VCaP (cell line): Measurements from ENCODE around the gene SASH3.

Experiments used
- H3K27ac ChIP-seq: fragments of 450-650 bp; 2 replicates; pipeline ENCODE4 v1.5.1; 2017
- TF ChIP-seq, protein P1 (sequence below): fragments of 450-650 bp; conservative IDR thresholded peaks from 2 replicates; pipeline ENCODE4 v1.5.1; 2017; ENCODE audit warnings: mild to moderate bottlenecking, moderate library complexity

Gene SASH3

DNA sequence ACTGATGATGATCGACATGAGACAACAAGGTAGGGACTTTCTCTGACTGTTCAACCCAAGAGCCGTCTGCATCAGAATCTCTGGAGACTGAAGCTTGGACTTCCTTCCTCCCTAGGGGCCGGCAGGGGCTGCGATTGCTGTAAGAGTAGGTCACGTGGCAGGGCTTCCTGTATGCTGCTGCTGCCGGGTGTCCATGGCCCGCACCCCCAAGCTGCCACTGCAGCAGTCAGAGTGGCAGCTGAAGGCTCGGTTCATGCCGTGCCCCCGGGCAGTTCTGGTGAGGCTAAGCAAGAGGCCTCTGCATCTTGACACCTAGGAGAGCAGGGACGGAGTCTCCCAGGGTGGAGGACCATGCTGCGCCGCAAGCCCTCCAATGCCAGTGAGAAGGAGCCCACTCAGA, at the start of gene SASH3:
TSS of gene SASH3 (plus strand) at position 203 of the 400 bp plus-strand sequence. CDS start at position 352, 149 bp downstream.
- TF ChIP-seq, protein P1, sequence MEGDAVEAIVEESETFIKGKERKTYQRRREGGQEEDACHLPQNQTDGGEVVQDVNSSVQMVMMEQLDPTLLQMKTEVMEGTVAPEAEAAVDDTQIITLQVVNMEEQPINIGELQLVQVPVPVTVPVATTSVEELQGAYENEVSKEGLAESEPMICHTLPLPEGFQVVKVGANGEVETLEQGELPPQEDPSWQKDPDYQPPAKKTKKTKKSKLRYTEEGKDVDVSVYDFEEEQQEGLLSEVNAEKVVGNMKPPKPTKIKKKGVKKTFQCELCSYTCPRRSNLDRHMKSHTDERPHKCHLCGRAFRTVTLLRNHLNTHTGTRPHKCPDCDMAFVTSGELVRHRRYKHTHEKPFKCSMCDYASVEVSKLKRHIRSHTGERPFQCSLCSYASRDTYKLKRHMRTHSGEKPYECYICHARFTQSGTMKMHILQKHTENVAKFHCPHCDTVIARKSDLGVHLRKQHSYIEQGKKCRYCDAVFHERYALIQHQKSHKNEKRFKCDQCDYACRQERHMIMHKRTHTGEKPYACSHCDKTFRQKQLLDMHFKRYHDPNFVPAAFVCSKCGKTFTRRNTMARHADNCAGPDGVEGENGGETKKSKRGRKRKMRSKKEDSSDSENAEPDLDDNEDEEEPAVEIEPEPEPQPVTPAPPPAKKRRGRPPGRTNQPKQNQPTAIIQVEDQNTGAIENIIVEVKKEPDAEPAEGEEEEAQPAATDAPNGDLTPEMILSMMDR: no peak
- no peak within 1 kb of the TSS for H3K27ac ChIP-seq

GRCh38 chrX:129731228-129731627, 48.5 kb upstream of the SASH3 start:
- TF ChIP-seq, protein P1: no peak
- no peak overlapping the region for H3K27ac ChIP-seq

DNA sequence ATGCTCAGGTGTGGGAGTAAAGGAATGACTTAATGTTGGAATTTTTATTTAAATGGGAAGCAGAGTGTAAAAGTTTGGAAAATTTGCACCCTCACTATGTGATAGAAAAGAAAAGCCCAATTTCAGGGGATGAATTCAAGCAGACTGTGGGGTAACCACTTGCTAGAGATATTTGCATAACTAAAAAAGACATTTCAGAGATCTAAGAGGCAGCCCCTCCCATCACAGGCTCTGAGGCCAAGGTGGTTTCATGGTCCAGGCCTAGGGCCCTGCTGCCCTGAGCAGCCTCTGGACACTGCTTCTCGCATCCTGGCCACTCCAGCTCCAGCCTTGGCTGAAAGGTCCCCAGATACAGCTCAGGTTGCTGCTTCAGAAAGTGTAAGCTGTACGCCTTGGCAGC, 46.9 kb upstream of the SASH3 start:
- no peak overlapping the region for H3K27ac ChIP-seq
- TF ChIP-seq, protein P1: no peak

GRCh38 chrX:129733335-129733734, 46.4 kb upstream of the SASH3 start:
- TF ChIP-seq, protein P1: no peak

DNA sequence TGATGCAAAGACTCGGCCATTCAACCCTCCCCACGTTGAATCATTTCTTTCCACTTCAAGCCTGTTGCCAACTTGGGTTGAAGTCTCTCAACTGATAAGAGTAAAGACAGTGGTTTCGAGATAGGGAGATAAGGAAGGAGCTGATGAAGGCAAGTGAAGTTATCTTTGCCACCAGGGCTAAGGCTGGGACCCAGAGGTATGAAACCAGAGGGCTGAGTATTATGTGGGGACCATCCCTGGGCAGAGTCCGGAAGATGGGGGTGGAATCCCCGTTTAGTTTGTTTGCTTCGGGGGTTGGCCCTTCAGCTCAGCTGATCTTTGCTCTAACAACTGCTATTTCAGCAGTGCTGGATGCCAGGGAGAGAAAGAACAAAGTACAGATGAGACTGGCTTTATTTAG, 43.3 kb upstream of the SASH3 start:
- no peak overlapping the region for H3K27ac ChIP-seq
- TF ChIP-seq, protein P1: no peak

More at GRCh38 chrX:129733335-129733734, 46.4 kb upstream of the SASH3 start:
- H3K27ac ChIP-seq: no peak overlapping the region

DNA sequence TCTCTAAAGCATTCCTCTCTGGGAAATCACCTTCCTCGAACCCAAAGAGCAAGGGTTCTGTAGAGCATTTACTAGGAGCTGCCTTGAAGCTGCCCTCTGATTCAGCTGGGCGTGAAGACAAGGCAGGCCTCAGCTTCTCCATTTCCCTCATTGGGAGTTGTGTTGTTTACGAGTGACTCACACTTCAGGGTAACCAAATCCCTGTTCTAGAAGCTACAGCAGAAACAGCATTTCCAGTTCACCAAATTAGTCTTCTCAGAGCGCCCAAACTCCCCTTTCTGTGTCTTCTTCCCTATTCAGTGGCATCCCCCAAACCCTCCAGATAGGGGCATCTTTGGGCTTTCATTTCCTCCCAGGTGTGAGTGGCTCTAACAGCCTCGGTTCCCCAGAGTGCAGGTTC, 41.8 kb upstream of the SASH3 start:
- no peak overlapping the region for H3K27ac ChIP-seq
- TF ChIP-seq, protein P1: no peak

GRCh38 chrX:129738466-129739308, 41.1 kb upstream of the SASH3 start, which contains the start of gene XPNPEP2:
Gene XPNPEP2 (plus strand): TSS chrX:129738979. CDS start chrX:129739214, 235 bp downstream.
- TF ChIP-seq, protein P1: no peak
- no peak within 1 kb of the TSS for H3K27ac ChIP-seq
